Skeletal muscle cell (primary cell): Measurements from ENCODE around the gene ARHGAP18.

ENCODE experiments used
- DNase-seq: peaks from one replicate; pipeline ENCODE4 v3.0.0-alpha.2; 2010; ENCODE audit warnings: low read depth
- H3K4me3 ChIP-seq: 2 replicates; pipeline ENCODE4 v1.5.1; 2011; ENCODE audit warnings: low read depth, mild to moderate bottlenecking, control low read depth, low read length, moderate library complexity

ARHGAP18 gene

DNA sequence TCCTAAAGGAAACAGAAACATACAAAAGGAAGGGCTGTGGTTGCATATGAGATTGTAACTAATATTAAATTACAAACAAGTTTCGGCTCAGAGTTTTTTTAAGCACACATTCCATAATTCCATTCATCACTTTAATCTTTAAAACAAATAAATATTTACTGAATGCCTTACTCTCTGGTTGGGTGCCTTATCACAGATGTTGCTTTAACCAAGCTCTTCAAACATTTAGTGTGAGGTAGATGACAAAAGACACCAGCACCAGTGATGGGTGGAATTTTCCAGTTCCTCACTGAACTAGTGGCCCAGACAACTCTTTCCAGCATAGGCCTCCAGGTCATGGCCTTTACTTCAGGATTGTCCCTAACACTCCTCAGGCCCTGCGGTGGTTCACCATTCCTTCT lies 58.7 kb downstream of the ARHGAP18 start:
- DNase-seq: no peak
- H3K4me3 ChIP-seq: no peak overlapping the region

DNA sequence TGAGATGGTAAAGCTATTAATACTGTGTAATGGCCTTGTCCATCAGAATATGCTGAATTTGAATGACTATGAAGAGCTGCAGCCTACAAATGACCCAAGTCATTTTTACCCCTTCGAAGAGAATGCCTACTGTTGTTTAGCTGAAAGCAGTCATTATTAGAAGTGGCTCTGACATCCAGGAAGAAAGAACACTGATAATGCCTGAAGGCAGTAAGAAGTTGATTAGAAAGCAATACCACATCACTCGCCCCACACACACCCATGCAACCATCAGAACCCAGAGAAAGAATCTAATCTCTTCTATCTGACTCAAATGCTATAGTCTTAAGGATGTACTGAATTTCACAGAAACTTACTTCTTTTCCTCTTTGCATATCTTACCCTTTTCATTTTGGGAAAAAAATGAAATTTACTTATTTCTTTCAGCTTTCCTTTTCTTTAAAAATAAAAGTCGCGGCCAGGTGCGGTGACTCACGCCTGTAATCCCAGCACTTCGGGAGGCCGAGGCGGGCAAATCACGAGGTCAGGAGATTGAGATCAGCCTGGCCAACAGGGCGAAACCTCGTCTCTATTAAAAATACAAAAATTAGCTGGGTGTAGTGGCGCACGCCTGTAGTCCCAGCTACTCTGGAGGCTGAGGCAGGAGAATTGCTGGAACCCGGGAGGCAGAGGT lies 61.0 kb downstream of the ARHGAP18 start:
- no peak overlapping the region for H3K4me3 ChIP-seq
- no peak for DNase-seq

GRCh38 chr6:129647044-129647443 lies 62.9 kb downstream of the ARHGAP18 start:
- DNase-seq: no peak
- H3K4me3 ChIP-seq: no peak overlapping the region

DNA sequence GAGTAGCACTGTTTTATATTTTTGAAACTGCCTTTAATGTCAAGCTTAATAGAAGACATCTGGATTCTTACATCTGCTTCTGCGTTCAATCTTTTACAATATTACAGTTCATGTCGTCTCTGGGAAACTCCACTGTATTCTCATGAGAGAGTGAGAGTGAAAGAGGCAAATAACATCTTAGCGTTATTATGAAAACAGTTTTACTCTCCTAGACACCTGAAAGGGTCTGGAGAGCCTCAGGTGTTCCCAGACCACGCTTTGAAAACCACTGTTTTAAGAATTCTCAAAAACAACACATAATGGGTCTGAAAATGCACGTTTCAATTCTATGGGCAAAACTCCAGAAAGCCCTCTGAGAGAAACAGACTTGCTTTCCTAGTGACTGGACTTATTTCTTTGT lies 63.3 kb downstream of the ARHGAP18 start:
- H3K4me3 ChIP-seq: peak overlapping the region; percentile 13
- DNase-seq: no peak

GRCh38 chr6:129645830-129646579 lies 64.0 kb downstream of the ARHGAP18 start:
- no peak overlapping the region for H3K4me3 ChIP-seq
- DNase-seq: no peak

GRCh38 chr6:129645106-129645829 lies 64.7 kb downstream of the ARHGAP18 start:
- no peak for DNase-seq
- H3K4me3 ChIP-seq: no peak overlapping the region

- no peak for DNase-seq
- no peak overlapping the region for H3K4me3 ChIP-seq
Observed at GRCh38 chr6:129644567-129645015, 65.4 kb downstream of the ARHGAP18 start.

- H3K4me3 ChIP-seq: no peak overlapping the region
Observed at GRCh38 chr6:129643968-129644367, 66.0 kb downstream of the ARHGAP18 start.

DNA sequence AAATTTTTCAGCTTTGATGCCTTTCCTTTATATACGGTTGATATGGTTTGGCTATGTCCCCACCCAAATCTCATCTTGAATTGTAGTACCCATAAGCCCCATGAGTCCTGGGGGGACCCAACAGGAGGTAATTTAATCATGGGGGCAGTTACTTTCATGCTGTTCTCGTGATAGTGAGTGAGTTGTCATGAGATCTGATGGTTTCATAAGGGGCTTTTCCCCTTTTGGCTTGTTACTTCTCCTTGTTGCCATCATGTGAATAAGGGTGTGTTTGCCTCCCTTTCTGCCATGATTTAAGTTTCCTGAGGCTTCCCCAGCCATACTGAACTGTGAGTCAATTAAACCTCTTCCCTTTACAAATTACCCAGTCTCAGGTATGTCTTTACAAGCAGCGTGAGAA lies 66.8 kb downstream of the ARHGAP18 start:
- H3K4me3 ChIP-seq: no peak overlapping the region

More at GRCh38 chr6:129643968-129644367, 66.0 kb downstream of the ARHGAP18 start:
- no peak for DNase-seq

DNA sequence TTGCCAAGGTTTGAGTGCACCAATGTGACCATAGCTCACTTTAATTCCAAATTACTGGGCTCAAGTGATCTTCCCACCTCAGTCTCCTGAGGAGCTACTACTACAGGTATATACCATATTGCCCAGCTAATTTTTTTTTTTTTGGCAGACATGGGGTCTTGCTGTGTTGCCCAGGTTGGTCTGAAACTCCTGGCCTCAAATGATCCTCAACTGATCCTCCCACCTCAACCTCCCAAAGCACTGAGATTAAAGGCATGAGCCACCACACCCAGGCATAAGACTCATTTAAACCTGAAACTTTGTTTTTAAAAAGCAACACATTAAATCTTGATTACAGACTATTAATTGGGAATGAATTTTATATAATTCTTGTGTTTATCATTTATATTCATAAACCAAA lies 67.7 kb downstream of the ARHGAP18 start:
- no peak overlapping the region for H3K4me3 ChIP-seq
- DNase-seq: no peak

More for the DNA sequence above, 66.8 kb downstream of the ARHGAP18 start:
- no peak for DNase-seq

- DNase-seq: no peak
Observed at GRCh38 chr6:129641344-129641743, 68.6 kb downstream of the ARHGAP18 start.

GRCh38 chr6:129638686-129639085 lies 71.3 kb downstream of the ARHGAP18 start:
- DNase-seq: no peak
- H3K4me3 ChIP-seq: no peak overlapping the region

More at GRCh38 chr6:129641344-129641743, 68.6 kb downstream of the ARHGAP18 start:
- H3K4me3 ChIP-seq: no peak overlapping the region

DNA sequence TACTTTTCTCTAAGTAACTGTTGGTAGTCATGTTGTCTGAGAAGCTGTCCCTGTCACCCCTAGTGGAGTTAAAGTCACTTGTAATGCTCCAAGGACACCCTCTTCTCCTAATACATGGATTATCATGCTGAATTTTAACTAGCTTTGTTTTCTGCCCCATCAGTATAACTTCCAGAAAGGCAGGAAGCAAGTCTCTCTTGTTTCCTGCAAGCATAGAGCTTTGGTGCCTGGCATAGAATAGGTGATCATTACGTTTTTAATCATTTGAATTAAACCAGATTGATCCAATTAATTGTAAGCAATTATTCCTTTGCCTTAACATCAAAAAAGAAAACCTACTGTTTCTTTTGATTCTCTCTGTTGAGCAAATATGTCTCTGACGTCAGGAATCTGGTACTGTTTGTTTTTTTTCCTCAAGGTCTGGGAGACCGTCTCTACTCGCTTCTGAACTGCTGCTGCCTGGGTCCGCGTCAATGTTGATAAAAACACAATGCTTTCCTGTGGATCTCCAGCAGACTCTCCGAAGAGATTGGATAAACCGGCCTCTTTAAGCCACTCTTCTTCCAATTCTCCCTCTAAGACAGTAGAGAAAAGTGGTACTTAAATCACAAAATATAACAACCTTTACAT lies 71.8 kb downstream of the ARHGAP18 start:
- DNase-seq: peak; percentile 43
- H3K4me3 ChIP-seq: no peak overlapping the region

- H3K4me3 ChIP-seq: no peak overlapping the region
- DNase-seq: no peak
Observed at GRCh38 chr6:129637340-129638054, 72.5 kb downstream of the ARHGAP18 start.

DNA sequence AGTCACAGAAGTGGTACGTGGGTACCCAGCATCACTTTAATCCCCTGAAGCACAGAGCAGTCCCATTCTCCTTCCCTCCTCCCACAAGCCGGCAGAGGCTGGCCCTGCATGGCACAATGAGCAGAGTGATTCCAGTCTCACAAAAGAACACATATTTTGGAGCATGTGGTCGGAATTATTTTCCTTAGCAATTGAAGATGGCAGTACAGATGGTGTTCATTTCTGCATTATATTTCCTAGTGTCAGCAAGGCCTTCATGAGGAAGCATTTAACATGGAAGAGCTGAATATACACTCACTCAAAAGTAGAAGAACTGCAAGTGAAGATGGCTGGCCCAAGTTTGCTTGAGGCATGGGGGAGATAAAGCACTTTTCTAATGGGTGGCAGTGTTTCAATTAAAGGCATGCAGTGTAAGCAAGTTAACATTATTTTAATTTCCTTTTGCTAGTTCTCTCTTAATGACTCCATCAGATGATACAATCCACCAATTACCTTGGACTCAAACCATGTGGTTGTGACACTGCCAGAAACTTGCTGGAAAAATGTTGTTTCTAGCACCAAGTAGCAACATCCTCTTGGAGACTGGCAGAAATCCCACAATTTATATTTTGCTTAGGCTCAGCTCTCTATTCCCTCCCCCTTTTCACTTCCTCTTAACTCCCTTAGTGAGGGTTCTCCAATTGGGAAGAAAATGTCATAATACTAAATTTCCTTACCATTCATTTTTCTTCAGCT lies 74.4 kb downstream of the ARHGAP18 start:
- peak; percentile 57 for DNase-seq
- no peak overlapping the region for H3K4me3 ChIP-seq

- no peak for DNase-seq
- no peak overlapping the region for H3K4me3 ChIP-seq
Observed at GRCh38 chr6:129634411-129635230, 75.4 kb downstream of the ARHGAP18 start.

DNA sequence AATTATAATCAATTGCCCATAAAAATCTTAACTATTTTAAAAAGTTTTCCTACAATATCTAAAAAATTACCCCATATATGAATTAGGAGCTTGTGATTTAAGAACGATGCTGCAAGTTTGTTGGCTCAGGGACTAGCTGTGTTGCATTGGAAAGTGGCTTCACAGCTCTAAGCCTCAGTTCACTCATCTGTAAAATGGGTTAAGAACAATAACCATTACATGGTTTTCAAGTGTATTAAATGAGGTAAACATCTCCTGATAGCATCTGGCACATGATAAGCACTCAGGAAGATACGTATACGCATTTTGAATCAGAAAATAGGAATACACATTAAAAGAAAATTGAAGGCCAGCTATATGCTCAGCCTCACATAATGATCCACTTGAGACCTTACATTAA lies 76.4 kb downstream of the ARHGAP18 start:
- no peak for DNase-seq

GRCh38 chr6:129632172-129632613 lies 77.8 kb downstream of the ARHGAP18 start:
- no peak for DNase-seq

More for the DNA sequence above, 76.4 kb downstream of the ARHGAP18 start:
- no peak overlapping the region for H3K4me3 ChIP-seq

More at GRCh38 chr6:129632172-129632613, 77.8 kb downstream of the ARHGAP18 start:
- H3K4me3 ChIP-seq: no peak overlapping the region
